NCI-H1930 (cell line): Measurements from ENCODE around the gene PCLAF.
"Not testable (repeated sequence)": the region's sequence is repeated elsewhere in the genome, so short reads cannot be mapped to it uniquely, and the experiment has no call there.

Source experiments
- DNase-seq, 2 experiments: peaks; one replicate each; lab custom pipeline; 2025; lab: John Stamatoyannopoulos, UW

The PCLAF gene

DNA sequence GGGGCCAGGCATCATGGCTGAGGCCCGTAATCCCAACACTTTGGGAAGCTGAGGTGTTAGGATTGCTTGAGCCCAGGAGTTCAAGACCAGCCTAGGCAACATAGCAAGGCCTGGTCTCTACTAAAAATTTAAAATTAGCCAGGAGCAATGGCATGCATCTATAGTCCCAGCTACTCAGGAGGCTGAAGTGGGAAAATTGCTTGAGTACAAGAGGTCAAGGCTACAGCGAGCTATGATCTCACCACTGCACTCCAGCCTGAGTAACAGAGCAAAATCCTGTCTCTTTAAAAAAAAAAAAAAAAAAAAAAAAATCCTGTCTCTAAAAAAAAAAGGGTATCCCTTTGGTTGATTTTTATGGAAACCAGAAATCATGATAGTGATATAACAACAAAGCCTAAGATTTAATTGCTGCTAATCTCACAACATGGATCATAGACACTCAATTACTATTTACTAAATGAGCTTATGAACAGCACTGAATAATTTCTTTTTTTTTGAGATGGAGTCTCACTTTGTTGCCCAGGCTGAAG is 12.1 kb downstream of the PCLAF start:
- no peak for DNase-seq

DNA sequence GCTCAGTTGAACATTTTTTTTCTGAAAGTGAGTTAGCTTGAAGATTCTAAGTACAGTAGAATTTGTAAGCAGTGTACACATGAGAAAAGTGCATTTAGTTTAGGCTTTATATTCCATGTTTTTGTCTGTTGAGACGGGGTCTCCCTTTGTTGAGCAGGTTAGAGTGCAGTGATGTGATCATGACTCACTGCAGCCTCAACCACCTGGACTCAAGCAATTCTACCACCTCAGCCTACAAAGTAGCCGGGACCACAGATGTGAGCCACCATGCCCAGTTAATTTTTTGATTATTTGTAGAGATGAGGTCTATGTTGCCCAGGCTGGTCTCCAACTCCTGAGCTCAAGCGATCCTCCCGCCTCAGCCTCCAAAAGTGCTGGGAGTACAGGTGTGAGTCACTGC is 20.0 kb downstream of the PCLAF start:
- no peak for DNase-seq

DNA sequence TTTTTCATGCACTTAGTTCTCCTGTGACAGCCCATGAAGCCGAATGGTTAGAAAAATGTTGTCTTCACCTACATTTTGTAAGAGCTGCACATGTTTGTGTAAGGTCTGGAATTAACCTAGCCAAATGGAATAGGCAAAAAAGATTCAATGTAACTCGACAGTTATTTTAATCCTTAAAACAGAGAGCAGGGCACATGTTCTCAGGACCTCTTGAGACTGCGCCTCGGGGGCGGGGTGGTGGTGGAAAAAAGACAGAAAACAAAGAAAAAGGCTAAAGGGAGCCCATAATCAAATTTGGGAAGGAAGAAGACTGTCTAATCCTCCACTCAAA is 24.6 kb downstream of the PCLAF start:
- no peak for DNase-seq

DNA sequence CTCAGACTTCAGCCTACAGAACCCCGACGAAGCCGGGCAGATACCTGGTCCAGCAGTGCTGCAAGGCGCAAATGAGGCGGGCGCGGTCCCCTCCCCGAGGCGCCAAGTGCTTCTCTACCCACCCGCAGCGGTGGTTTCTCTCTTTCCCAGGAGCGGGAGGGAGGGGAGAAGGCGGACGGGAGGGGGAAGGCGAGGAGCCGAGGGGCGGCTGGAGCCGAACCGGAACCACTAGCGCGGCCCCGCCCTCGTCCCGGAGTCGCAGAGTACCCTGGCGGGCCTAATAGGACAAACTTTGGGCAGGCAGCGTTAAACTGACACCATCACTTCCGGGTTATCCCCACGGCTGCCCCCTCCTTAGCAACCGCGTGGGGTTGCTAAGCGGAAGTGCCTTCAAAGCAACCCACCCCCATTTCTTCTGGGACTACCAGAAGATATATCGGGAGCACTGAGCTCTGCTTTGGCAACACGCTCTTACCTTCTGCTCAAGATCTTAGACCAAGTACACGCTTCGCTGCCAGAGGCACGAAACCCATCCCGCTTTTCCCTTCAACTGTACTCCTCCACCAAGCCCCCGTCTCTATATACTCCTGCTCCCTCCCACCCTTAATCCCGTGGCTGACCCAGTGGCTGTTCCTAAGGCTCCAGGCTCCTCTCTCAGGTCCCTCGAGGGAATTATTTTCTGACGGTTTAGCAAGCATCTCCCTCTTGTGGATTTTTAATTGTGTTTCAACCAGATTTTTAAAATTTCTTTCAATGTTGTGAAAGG is 25.1 kb downstream of the PCLAF start, which contains the start of gene CSNK1G1:
CSNK1G1 (minus strand) TSS at position 230 of the 766 bp plus-strand sequence. CDS start 55,674 bp downstream, outside the sequence.
- peak; percentile 78 to 85 for DNase-seq

DNA sequence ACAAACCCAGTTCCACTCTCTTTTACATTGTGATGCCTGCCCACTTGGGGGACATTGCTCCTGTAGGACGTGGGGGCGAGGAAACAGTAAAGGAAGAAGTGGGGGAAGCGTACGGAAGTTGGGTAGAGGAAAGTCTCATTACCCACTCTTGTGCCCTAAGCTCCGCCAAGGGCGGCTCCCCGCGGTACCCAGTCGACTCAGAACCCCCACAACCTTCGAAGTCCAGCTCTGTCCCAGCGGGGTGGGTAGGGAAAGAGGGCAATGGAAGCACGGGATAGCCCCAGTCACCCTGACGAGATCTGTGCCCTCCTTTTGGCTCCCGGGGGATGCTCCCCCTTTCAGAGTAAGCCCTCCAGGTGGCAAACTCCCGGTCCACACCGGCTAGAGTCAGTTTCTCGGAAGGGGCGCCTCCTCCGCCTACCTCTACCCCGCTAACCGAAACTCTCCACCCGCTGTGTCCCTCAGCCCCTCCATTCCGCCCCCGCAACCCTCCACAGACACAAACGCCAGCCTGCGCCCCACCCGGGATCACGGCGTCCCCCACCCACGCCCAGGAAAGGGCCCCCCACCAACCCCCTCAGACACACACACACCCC is 25.8 kb downstream of the PCLAF start:
- no peak for DNase-seq

DNA sequence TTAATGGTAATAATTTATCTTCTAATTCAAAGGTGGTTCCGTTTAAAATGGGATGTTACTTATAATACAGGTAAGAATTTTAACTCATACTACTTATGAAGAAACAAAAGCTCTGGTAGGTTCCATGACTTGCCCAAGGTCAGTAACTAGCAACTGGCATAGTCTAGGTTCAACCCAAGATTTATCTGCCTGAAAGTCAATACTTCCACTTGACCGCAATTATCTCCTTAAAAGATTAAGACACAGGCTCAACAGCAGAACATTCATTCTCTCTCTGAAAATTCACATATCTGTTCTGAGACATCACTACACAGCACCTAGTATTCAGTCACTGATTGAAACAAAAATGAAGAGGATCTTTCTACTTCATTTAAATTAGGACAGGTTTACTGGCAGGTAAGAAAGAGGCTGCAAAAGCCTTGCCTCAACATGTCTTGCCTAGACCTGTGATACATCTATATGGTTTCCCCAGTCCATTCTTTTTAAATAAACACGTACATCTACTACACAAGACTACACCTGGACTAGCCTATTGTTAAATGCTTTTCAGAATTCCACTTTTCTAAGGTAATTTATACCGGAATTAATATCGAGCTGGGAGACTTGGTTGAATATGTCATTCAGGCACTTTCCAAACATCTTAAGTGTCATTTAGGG is 26.4 kb downstream of the PCLAF start:
- no peak for DNase-seq

DNA sequence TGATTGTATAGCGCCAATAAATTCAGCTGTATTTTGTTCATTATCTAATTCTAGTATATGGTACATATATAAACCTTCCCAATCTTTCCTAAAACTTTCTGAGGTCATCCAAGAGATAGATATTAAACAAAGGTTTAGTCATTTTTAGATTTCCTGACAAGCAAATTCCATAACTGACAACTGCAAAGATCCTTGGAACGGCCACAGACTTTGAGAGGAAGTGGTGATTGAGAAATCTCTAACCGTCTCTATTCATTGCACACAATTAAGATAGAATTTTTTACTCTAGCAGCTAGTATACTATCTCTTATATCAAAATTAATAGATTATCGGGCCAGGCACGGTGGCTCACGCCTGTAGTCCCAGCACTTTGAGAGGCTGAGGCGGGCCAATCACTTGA is 30.0 kb downstream of the PCLAF start:
- no peak for DNase-seq

DNA sequence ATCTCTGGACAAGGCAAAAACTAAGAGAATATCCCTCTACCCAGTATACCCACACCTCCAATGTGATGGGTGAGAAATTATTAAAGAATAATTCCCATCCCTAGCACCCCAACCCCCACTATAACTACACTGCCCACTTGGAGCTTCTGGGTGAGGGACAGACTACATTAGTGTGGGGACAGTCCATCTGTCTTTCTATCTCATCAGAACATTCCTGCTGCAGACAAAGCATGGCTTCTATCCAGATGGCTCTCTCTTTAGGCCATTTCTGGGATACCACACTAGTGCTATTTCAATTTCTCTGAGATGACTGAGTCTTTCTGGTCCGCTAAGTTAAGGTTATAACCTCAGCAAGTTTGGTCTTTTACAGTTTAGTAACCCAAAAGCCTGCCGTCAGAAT is 31.9 kb downstream of the PCLAF start:
- no peak for DNase-seq

DNA sequence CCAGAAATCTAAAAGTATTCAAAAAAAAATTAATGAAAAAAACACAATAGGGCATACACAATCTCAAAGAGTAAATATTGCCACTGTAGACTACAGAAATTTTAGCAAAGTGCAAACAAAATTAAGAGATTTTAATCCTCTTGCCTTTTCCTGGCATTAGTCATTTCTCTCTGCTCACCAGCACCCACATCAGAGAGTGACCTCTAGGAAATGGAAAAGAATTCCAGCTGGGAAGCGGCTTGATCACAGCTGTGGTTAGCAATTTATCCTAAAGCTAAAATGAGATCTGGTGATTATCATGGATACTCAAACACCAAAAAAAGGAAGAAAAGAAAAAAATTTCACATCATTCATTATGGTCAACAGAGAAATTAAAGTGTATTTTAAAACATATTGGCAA is 32.8 kb downstream of the PCLAF start:
- no peak for DNase-seq

DNA sequence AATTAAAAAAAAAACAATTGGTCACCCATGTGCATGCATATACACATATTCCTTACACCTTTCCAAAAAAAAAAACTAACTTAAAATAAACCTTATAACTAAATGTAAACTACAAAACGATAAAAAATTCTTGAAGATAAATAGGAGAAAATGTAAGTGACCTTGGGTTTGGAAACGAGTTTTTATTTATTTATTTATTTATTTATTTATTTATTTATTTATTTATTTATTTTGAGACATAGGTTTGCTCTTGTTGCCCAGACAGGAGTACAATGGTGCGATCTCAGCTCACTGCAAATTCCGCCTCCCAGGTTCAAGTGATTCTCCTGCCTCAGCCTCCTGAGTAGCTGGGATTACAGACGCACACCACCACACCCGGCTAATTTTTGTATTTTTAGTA is 35.0 kb downstream of the PCLAF start:
- not testable (repeated sequence) for DNase-seq

DNA sequence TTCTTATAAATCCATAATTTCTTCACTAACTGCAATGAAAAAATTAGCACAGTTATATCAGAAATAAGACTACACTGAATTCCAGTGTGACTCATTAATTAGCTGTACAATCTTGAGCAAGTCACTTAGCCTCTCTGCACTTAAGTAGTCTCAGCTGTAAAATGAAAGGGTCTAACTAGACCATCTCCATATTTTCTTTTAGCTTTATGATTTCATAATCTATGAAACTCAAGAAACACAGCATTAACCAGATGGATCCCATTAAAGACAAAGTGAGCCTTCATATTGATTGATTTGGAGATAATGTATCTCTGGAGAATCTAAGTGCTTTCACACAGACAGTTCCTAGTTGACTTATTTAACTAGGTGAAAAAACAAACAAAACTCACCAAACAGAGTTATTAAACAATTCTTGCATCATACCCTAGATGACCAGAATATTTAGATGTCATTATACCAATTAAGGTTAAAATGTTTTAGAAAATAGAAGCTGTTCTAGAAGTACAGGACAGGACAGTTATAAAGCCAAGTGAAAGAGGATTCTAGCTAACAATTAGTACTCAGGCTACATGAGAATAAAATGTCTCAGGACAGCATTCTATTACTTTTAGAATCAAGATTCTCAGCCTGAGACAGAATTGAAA is 36.5 kb downstream of the PCLAF start:
- DNase-seq = no peak

DNA sequence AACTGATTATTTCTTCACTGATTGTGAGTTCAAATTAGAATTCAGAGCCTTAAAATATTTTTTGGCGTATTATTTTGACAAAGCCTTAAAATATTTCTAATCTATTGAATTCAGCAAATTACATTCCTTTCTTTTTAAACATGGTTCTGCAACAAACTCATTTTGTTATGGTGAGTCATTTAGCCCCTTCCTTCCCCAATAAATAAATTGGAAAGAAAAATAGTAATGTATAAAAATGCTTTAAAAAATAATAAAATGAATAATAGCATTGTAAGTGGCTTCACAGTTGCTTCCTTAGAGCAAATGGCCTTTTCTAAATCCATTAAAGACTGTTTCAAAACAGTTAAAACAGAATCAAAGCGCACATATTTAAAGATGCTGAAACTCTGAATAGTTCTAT is 37.4 kb downstream of the PCLAF start:
- DNase-seq = no peak

DNA sequence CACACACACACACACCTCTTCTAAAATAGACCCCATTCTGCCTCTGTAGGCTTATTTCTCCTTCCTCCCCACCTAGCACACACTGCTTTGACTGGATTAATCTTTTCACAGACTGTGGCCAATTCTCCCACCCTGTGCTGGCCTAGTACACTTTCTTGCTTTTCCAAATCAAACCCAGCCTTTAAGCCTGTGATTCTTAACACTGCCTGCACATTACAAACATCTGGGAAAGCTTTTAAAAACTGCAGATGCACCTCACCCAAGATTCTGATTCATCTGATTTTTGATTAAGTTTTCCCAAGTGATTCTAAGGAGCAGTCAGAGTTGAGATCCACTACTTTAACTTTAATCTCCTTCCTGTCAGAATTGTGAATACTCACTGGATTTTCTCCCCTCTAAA is 38.0 kb downstream of the PCLAF start:
- no peak for DNase-seq

DNA sequence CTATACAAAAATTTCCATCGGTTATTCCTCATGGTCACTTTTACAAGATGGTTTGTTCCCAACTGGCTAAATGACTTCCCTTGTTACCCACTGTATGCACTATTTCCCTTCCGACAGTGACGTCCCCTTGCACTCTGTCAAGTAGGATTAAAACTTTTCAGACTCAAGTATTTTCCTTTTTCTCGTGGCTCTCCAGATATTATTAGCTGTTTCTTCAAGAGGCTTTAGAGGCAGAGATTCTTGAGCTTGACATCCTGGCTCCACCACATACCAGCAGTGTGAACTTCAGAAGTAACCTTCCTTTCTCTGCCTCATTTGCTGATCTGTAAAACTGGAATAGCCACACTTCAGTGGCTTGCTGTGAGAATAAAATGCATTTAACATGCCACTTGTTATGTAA is 39.3 kb downstream of the PCLAF start:
- no peak for DNase-seq

DNA sequence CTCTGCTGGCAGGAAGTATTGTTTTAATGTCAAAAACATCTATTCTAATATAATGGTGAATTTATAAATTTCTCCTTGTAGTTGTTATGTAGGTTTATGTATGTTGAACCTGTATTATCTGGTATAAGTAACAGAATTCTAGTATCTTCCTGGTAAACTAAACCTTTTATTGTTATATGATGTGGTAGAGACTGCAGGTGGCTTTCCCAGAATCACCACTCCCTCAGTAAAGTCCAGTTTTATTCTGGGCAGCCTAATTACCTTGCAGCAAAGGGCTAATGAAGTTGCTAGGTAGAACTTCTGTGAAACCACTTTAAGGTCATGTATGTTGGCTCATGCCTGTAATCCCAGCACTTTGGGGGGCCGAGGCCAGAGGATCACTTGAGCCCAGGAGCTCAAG is 40.9 kb downstream of the PCLAF start:
- no peak for DNase-seq

DNA sequence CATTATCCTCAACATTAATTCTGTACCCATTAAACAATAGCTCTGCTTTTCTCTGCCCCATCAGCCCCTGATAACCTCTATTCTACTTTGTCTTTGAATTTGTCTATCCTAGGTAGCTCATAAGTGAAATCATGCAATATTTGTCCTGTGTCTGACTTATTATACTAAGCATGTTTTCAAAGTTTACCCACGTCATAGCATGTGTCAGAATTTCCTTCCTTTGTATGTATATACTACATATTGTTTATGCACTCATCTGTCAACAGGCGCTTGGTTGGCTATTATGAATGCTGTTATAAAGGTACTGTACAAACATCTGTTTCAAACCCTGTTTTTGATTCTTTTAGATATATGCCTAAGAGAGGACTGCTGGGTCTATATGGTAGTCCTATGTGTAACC is 43.5 kb downstream of the PCLAF start:
- DNase-seq = no peak

DNA sequence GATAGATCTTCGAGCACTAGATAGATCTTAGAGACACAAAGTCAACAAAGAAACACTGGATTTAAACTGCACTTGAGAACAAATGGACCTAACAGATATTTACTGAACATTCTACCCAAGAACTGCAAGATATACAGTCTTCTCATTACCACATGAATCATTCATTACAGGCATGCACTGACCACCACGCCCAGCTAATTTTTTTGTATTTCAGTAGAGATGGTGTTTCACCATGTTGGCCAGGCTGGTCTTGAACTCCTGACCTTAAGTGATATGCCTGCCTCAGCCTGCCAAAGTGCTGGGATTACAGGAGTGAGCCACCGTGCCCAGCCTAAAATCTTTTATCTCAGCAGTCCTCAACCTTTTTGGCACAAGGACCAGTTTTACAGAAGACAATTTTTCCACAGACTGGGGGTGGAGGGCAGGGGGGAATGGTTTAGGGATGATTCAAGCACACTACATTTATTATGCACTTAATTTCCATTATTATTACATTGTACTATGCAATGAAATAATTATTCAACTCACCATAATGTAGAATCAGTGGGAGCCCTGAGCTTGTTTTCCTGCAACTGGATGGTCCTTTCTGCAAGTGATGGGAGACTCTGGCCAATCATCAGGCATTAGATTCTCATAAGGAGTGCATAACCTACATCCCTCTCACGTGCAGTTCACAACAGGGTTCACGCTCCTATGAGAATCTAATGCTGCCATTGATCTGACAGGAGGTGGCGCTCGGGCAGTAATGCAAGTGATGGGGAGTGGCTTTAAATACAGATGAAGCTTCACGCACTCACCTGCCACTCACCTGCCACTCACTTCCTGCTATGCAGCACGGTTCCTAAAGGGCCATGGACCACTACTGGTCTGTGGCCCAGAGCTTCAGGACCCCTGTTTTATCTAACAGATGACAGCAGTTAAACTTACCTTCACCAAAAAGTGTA is 47.0 kb downstream of the PCLAF start:
- DNase-seq = no peak

DNA sequence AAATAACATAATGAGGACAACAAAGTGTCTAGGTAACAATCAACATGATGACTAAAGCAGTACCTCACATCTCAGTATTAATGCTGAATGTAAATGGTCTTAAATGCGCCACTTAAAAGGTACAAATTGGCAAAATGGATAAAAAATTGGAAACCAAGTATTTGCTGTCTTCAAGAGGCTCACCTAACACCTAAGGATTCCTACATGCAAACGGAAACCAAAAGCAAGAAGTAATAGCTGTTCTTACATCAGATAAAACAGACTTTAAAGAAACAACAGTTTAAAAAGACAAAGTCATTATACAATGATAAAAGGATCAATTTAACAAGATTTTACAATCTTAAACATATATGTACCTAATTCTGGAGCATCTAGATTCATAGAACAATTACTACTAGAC is 47.7 kb downstream of the PCLAF start:
- DNase-seq = no peak

DNA sequence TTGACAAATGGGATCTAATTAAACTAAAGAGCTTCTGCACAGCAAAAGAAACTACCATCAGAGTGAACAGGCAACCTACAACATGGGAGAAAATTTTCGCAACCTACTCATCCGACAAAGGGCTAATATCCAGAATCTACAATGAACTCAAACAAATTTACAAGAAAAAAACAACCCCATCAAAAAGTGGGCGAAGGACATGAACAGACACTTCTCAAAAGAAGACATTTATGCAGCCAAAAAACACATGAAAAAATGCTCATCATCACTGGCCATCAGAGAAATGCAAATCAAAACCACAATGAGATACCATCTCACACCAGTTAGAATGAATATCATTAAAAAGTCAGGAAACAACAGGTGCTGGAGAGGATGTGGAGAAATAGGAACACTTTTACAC is 49.6 kb downstream of the PCLAF start:
- not testable (repeated sequence) for DNase-seq

DNA sequence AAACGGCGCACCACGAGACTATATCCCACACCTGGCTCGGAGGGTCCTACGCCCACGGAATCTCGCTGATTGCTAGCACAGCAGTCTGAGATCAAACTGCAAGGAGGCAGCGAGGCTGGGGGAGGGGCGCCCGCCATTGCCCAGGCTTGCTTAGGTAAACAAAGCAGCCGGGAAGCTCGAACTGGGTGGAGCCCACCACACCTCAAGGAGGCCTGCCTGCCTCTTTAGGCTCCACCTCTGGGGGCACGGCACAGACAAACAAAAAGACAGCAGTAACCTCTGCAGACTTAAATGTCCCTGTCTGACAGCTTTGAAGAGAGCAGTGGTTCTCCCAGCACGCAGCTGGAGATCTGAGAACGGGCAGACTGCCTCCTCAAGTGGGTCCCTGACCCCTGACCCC is 54.3 kb downstream of the PCLAF start:
- DNase-seq = not testable (repeated sequence)

DNA sequence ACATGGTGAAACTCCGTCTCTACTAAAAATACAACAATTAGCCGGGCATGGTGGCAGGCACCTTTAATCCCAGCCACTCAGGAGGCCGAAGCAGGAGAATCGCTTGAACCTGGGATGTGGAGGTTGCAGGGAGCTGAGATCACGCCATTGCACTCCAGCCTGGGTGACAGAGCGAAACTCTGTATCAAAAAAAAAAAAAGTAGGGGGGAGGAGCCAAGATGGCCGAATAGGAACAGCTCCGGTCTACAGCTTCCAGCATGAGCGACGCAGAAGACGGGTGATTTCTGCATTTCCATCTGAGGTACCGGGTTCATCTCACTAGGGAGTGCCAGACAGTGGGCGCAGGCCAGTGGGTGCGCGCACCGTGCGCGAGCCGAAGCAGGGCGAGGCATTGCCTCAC is 54.8 kb downstream of the PCLAF start:
- not testable (repeated sequence) for DNase-seq
